ENCODE measurements around the gene QRICH2.
"Not testable (repeated sequence)": the region's sequence is repeated elsewhere in the genome, so short reads cannot be mapped to it uniquely, and the experiment has no call there.

Gene QRICH2

DNA sequence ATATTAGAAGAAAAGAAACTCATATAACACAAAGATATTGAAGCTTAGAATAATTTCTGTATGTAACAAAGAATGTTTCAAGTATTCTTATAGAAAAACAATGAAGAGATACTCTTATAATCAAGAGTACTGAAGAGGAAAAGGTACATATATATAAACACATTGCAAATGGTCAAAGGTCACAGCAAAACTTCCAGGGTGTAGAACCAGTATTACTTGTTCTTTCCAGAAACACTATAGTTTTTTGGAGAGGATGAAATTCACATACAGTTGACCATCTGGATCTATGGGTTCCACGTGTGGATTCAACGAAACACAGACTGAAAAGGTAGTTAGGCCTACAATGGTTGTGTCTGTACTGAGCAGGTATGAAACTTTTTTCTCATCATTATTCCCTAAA lies 23.0 kb upstream of the QRICH2 start:
- no peak for DNase-seq (ENCODE audit: low spot score)

DNA sequence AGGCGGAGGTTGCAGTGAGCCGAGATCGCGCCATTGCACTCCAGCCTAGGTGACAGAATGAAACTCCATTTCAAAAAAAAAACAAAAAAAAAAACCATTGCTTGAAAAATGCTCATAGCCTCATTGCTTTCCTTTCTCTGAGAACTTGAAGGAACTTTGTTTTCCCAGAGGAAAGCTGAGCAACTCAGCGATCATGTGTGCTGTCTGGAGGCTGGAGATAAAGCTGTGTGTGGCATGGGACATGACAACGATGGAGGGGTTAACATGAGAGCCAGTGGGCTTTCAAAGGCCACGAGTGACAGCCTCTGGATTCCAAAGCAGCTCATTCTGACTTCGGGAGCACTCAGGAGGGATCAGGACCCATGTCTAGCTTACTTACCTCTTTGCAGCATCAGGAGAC lies 21.6 kb upstream of the QRICH2 start:
- DNase-seq (ENCODE audit: low spot score), result no peak

DNA sequence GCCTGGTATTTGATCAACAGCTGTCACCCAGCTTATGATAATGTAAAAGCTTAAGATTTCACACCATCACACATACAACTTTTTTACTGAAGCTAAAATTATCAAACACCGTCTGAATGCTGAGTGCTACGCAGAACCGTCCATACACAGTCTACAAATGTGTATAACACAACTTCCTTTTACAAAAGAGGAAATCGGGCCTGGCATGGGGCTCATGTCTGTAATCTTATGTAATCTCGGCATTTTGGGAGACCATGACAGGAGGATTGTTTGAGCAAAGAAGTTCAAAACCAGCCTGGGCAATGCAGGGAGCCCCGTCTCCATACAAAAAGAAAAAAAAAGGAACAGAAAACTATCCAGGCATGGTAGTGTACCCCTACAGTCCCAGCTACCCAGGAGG lies 19.6 kb upstream of the QRICH2 start:
- no peak for DNase-seq (ENCODE audit: low spot score)

DNA sequence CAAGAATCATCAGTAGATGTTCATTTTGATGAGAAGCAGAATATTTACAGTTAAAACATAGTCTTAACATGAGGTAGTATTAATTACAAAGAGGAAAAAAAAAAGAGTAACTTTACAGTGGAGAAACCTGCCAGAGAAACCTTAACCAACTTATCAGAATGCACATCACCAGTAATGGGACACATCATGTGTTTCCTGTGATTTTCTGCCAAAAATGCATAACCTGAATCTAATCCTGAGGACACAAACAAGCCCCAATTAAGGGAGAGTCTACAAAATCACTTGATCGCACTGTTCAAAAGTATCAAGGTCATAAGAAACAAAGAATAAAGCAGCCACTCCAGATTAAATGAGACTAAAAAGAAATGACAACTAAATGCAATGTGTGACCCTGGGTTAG lies 18.2 kb upstream of the QRICH2 start:
- DNase-seq (ENCODE audit: low spot score), result no peak

DNA sequence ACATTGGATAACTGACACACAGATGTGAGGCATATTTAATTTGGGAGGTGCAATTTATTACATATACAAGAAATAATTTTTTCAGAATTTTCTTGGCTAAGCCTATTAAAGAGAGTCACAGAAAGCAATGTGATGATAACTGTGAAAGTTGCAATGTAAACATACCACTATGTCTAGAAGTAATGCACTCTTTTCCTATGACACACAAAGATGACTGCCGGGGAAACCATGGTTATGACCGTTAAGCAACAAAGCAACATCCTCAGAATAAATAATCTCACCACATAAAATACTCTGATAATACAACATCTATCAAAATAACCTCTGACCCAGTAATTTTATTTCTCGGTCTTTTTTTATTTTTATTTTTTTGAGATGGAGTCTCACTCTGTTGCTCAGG lies 10.5 kb upstream of the QRICH2 start:
- DNase-seq (ENCODE audit: low spot score), result peak; percentile 36

DNA sequence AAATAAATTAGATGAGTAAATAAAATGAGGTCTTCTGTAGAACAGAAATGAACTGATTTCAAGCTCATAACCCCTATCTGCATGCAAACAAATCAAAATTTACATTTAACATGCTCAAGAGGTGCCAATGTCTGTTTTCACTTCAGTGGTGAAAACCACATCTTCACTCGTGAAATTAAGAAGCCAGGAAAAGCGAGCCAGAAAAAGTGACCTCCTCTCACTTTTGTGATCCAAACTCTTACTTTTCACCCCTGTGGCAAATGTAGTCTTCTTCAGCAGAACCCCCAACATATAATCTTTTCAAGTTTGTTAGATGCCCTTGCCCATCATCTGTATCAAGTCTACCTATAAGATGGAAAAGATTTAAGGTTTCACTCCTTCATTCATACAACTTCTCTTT lies 9.5 kb upstream of the QRICH2 start:
- DNase-seq (ENCODE audit: low spot score), result no peak

DNA sequence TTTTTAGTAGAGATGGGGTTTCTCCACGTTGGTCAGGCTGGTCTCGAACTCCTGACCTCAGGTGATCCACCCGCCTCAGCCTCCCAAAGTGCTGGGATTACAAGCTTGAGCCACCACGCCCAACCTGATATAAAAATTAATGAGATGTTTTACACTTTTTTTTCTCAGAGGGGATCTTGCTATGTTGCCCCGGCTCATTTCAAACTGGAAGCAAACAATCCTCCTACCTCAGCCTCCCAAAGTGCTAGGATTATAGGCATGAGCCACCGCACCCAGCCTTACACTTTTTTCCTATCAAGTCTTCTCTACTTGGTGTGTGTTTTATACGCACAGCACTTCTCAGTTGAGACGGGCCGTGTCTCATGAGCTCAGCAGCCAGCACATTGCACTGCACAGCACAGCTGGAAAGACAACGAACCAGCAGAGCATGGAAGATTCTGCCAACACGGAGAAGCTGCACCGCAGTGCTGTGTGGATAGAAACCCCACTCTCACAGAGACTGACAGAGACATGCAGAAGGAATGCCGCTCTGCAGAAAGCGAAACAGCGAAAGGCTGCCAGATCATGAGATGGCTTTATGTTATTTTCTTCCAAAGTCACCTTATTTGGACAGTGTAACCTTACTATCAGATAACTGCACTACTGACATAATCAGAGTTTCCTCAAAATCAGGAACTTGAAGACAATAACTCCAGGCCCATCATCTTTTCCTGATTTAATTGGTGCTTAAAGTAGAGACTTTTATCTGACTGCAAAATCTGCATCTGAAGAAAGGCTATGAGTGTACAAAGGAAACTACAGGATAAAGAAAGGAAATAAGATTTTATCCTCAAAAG lies 6.5 kb upstream of the QRICH2 start:
- DNase-seq (ENCODE audit: low spot score), result peak; percentile 57

DNA sequence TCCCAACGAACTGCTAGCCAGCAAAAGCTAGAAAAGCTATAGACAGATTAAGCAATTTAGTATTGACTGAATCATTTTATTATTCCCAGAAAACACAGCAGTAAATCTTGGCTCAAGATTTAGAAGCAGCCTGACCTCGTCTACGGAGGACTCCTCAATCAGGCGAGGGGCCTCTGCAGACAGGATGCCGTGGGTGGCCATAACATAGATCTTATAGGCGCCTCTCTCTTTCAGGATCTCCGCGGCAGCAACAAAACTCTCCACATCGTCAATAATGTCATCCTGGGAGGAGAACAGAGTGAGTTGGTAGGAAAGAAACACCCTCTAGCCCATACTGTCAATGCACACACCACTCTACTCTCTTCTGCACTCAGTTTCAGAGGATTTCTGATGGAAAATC lies 4.7 kb upstream of the QRICH2 start:
- DNase-seq (ENCODE audit: low spot score), result no peak

DNA sequence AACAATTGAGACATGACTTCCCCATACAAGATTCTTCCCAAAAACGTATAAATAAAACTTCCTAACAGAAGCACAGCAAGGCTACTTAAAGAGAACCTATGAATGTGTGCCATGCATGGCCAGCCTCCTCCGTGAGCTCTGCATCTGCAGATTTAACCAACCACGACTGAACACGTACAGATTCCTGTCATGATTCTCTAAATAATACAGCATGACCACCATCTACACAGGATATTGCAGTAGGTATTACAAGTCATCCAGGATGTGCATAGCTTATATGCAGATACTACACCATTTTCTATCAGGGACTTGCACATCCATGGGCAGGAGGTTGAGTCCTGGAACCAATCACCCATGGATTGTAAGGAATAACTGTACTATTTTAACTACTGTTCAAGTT lies 1.4 kb upstream of the QRICH2 start:
- no peak for DNase-seq (ENCODE audit: low spot score)

DNA sequence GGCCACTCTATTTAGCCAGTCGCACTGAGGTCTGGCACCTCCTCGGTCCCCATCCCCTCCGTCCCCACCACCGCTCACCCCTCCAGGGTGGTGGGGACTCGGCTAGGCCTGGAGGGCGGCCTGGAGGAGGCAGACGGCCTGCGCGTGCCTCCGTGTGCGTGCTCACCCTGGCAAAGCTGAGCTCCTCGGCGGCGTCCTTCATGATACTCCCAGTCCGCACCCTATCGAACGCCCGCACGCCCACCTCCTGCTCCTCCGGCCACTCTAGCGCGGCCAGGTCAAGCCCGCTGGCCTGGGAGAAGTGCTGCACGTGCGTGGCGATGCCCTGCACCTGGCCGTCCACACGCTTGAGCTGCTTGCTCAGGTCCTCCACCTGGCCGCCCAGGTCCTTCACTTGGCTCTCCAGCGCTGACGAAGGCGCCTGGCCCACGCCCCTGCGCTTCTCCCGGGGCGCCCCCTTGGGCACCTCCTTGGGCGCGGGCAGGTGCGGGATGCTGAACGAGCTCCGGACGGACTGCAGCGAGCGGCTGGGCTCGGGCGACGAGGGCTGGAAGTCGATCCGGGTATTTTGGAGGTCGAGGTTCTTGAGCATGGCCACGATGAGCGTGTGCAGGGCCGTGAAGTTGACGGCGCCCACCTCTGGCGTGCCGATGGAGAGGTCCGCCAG lies 644 bp downstream of the QRICH2 start:
- DNase-seq (ENCODE audit: low spot score), result no peak

DNA sequence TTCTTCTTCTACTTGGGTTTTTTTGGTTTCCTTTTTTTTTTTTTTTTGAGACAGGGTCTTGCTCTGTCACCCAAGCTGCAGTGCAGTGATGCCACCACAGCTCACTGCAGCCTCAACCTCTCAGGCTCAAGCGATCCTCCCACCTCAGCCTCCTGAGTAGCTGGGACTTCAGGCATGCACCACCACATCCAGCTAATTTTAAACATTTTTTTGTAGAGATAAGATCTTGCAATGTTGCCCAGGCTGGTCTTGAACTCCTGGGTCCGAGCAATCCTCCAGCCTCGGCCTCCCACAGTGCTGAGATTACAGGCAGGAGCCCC lies 3.0 kb downstream of the QRICH2 start:
- not testable (repeated sequence) for DNase-seq (ENCODE audit: low spot score)

DNA sequence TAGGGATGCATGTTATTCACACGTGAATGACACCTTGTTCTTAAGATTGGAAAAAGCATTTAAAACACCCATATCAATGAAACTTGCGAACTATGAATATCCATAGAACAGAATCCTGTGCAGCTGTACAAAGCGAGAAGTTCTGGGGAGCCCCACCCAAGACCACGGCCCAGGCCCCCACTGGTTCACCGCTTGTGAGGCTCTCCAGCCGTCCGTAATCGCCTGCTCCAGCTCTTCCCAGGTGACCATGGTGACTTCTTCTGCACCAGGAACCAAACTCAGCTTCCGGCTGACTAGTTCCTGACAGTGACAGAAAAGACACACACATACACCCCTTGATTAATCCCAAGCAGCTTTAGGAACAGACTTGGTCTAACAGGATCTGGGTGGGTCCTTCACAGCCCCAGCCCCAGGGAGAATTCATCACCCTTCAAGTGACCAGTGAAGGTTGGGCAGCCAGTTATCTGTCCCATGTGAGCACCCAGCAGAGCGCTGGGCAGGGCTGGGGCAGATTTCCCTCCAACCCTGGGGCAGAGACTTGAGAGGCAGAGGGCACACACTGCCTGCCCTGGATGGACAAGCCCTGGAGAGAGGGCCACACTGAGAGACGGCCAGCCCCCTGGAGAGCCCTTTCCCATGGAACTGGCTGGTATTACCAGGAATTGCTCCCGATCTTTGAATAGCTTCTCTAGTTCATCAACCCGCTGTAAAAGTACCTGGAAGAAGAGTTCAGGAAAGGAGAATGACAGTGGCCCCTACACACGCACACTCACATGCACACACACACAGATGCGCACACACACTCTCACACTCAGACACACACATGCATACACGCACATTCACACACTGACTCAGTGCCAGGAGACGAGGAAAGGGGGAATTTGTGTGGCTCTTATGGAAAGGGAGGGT lies 3.6 kb downstream of the QRICH2 start:
- DNase-seq (ENCODE audit: low spot score), result no peak

DNA sequence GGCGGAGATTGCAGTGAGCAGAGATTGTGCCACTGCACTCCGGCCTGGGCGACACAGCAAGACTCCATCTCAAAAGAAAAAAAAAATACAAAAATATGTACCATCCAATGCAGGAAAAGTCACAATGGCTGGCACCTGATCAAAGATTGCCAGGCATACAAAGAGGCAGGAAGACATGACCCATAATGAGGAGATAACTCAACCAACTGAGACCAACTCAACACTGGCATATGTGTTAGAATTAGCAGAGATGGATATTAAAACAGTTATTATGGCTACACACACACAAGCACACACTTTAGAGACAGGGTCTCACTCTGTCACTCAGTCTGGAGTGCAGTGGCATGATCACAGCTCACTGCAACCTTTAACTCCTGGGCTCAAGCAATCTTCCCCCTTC lies 10.6 kb downstream of the QRICH2 start:
- no peak for DNase-seq (ENCODE audit: low spot score)

DNA sequence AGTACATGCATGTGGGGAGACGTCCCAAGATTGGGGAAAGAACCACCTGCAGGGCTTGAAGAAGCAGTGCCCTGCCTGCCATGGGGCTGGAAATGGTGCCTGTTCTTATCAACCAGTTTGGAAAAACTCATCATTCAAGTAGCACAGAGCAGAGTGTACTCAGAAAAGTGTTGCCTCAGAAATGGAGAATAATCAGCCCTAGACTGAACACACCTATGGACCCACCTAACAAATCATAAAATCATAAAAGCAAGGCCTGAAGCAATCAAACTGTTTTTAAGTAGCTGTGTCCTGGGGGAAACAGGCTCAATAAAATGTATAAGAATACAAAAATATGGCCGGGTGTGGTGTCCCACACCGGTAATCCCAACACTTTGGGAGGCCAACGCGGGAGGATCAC lies 11.2 kb downstream of the QRICH2 start:
- DNase-seq (ENCODE audit: low spot score), result no peak

DNA sequence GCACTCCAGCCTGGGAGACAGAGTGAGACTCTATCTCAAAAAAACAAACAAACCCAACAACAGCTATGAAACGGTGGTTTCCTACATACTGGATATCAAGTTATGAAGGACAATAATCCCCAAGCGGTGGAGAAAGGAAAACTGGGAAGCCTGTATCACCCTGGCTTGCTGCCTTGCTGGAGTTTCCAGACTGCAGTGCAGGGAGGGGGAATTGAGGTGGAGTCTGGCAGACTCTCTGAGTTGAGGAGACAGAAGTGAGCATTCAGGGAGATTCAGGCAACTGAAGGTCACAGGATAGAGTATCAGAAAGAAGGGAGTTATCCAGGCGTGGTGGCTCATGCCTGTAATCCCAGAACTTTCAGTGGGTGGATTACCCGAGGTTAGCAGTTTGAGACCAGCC lies 11.9 kb downstream of the QRICH2 start:
- DNase-seq (ENCODE audit: low spot score), result no peak

DNA sequence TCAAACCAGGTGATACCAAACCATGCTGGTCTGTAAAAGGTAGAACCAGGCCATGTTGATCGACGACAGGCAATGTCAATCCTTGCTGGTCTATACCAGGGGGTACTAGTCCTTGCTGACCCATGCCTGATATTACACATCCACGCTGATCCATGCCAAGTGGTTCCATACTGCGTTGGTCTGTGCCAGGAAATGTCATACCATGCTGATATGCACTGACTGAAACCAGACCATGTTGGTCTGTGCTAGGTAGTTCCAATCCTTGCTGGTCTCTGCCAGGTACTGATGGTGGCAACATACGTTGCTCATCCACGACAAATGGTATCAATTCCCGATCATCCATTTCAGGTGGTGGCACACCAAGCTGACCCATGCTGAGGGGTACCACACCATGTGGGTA lies 15.0 kb downstream of the QRICH2 start:
- no peak for DNase-seq (ENCODE audit: low spot score)

DNA sequence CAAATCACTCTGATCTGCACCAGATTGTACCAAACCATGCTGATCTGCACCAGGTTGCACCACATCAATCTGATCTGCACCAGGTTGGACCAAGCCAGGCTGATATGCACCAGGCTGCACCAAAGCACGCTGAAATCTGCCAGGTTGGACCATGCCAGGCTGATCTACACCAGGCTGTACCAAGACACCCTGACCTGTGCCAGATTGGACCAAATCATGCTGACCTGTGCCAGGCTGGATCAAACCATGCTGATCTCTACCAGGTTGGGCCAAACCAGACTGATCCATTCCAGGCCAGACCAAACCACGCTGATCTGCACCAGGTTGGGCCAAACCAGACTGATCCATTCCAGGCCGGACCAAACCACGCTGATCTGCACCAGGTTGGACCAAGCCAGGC lies 15.5 kb downstream of the QRICH2 start:
- DNase-seq (ENCODE audit: low spot score), result no peak

DNA sequence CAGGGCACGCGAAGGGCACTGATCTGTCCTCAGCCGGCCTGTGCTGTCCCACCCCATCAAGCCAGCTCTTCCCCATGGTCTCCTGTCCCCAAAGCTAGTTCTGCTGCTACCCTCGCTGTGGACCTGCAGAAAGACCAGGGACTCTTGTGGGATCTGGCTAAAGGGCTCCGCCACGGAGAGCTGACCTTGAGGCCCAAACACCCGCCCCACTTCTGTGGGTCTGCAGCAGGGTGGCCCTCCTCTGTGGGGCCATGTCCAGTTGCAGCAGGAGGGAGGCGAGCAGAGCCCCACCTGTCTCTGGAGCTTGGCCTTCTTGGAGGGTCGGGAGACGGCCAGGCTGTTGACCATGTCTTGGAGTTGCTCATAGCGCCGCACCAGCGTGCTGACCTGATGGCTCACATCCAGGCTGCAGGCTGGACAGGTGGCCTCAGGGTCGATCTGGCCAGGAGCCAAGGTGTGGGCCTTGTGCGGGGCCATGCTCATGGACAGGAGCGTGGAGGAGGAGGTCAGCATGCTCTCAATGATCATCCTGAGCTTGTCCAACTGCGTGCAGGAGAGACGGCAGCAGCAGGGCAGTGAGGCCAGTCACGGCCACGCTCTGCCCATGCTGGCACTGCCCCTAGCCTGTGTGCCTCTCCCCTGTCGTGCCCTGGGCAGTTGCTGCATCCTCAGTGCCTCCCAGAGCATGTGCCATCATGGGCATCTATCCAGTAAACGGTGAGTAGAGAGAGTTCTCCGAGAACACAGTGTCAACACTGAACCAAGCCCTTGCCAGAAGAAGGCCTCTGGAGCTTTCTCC lies 26.3 kb downstream of the QRICH2 start:
- DNase-seq (ENCODE audit: low spot score), result no peak

DNA sequence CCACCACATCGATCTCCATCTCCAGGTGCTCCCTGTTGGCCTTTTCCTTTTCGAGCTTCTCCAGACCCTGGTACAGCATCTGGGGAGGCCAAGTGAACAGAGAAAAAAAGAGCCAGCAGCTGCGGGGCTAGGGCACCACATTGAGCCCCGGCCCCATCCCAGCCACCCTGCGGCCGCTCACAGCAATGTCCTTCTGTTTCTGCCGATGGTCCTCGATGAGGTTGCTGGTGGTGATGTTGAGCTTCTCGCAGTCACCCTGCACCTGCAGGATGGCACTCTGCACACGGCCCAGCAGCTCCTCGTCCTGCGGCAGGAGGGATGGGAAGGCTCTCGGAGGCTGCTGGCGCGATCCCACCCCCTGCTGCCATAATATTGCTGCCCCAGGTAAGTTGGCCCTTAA lies 27.4 kb downstream of the QRICH2 start:
- DNase-seq (ENCODE audit: low spot score), result no peak

DNA sequence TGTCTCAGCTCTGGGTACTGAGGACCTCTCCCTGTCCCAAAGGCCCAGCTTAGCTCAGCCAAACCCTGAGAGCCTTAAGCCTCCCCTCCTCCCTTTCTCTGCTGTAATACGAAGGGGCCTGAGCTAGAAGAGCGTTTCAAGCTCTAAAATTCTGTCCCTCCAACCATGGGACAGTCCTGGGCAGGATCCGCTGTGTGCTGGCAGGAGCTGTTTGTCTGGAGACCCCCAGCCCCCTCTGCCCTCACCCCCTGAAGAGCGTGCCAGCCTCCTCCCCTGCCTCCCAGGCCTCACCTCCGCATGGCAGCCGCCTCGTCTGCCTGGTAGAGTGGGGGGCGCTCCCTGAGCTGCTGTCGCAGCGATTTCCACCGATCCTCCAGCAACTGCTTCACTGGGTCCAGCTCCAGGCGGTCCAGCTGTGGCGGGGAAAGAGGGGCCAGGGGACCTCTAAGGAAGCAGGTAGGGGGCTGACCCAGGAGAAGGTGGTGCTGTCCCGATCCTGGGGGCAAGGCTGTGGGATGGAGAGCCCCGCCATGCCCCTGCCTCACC lies 28.3 kb downstream of the QRICH2 start:
- DNase-seq (ENCODE audit: low spot score), result no peak

DNA sequence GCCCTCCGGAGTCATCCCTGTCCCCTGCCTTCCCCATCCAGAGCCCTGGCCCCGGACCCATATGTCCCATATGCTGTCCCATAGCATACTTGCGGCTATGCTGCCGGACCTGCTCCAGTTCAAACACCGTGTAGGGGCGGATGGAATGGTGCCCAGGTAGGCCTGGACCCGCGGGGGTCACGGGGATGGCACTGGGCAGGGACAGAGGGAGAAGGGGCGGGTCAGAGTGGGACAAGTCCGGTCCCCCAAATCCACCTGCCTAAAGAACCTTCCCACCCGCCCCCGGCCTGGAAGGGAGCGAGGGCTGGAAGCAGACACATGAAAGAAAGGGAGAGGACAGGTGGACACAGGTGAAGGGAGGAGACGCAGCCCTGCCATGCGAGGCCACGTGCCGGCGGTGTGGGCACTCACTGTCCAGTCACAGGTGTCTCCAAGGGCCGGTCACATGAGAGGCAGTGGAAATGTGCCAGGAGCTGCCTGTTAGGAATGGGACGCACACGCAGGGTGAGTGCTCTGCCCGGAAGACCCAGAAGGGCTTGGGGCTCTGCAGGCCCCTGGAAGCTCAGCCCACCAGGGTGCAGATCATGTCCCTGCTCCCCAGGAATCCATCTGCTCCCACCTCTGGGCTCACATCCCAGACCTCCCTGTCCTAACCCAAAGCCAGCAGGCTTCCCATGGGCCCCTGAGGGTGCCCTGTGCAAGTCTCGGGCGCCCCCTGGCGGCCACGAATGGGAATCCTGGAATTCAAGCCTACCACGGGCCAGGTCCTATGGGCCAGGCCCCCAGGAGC lies 28.9 kb downstream of the QRICH2 start:
- peak; percentile 93 for DNase-seq (ENCODE audit: low spot score)
